Endodermal cell (in vitro differentiated cells): ENCODE results near the gene SIX2. TPM values are rescaled to one million over a fixed set of nuclear protein-coding genes. Genes with fewer than 3 reads are reported as not detected.

Source experiments
- DNase-seq: peaks from one replicate; pipeline ENCODE4 v3.0.0-alpha.2; 2017
- H3K27ac ChIP-seq: 2 replicates; pipeline ENCODE4 v1.5.1; 2013; ENCODE audit warnings: mild to moderate bottlenecking, low read depth, low read length, moderate library complexity
- H3K27me3 ChIP-seq: 2 replicates; pipeline ENCODE4 v1.6.1; 2013; ENCODE audit warnings: mild to moderate bottlenecking, low read length, moderate library complexity; ENCODE audit not compliant: insufficient read depth, control insufficient read depth, poor library complexity, severe bottlenecking
- H3K36me3 ChIP-seq: 2 replicates; pipeline ENCODE4 v1.7.0; 2013; ENCODE audit warnings: mild to moderate bottlenecking, low read length, moderate library complexity; ENCODE audit not compliant: control insufficient read depth, insufficient read depth
- H3K4me1 ChIP-seq: one replicate; pipeline ENCODE4 v1.7.0; 2013; ENCODE audit warnings: low read length; ENCODE audit not compliant: control insufficient read depth, insufficient read depth
- H3K4me3 ChIP-seq: 2 replicates; pipeline ENCODE4 v1.5.1; 2013; ENCODE audit warnings: mild to moderate bottlenecking, low read length, moderate library complexity
- H3K9ac ChIP-seq: 2 replicates; pipeline ENCODE4 v1.6.1; 2013; ENCODE audit warnings: mild to moderate bottlenecking, low read length, moderate library complexity; ENCODE audit not compliant: poor library complexity, severe bottlenecking; ENCODE audit errors: extremely low read depth
- H3K9me3 ChIP-seq: 2 replicates; pipeline ENCODE4 v1.6.1; 2013; ENCODE audit warnings: mild to moderate bottlenecking, low read length, moderate library complexity; ENCODE audit not compliant: control insufficient read depth
- H3K27ac Mint-ChIP-seq: 2 replicates; pipeline ENCODE4 v1.8.0; 2020; ENCODE audit warnings: mixed read lengths
- H3K27me3 Mint-ChIP-seq: 2 replicates; pipeline ENCODE4 v1.8.0; 2021; ENCODE audit warnings: mild to moderate bottlenecking, mixed read lengths; ENCODE audit not compliant: insufficient read depth
- H3K36me3 Mint-ChIP-seq: 2 replicates; pipeline ENCODE4 v1.8.0; 2020; ENCODE audit warnings: low read depth, mixed read lengths
- H3K4me1 Mint-ChIP-seq: 2 replicates; pipeline ENCODE4 v1.8.0; 2020; ENCODE audit warnings: mixed read lengths
- H3K4me3 Mint-ChIP-seq: 2 replicates; pipeline ENCODE4 v1.8.0; 2020; ENCODE audit warnings: mild to moderate bottlenecking, moderate library complexity, mixed read lengths
- H3K9me3 Mint-ChIP-seq: 2 replicates; pipeline ENCODE4 v1.8.0; 2020; ENCODE audit warnings: mild to moderate bottlenecking, mixed read lengths
- WGBS, 2 experiments: methylation state at CpG; one replicate each; pipeline versions ENCODE4 v1.1.5 to v1.1.7; 2013; ENCODE audit warnings: missing lambda C conversion rate in 2 of 2, mixed read lengths in 1 of 2; ENCODE audit not compliant: insufficient coverage in 1 of 2, insufficient read length in 1 of 2; 5-methylcytosine and 5-hydroxymethylcytosine counted together
- total RNA-seq, 2 donors: library from RNA; stranded (reverse); fragmentation: NEBNext Ultra II Directional in 1 of 2; extraction: Animal tissue kit (Norgen Biotek cat#: 25700) in 1 of 2; gene quantifications; 2 replicates in 1 of 2; 3 replicates in 1 of 2; pipeline ENCODE4 v1.2.1, GENCODE V29; 2021
- TF ChIP-seq, protein P1 (sequence below): fragments of 200-600 bp; sonication (generic); conservative IDR thresholded peaks from 2 replicates; pipeline ENCODE4 v1.5.0; 2021; ENCODE audit warnings: antibody characterized with exemption, mild to moderate bottlenecking

SIX2 gene
- total RNA-seq, 2 donors from 2014 or later, result not detected

DNA sequence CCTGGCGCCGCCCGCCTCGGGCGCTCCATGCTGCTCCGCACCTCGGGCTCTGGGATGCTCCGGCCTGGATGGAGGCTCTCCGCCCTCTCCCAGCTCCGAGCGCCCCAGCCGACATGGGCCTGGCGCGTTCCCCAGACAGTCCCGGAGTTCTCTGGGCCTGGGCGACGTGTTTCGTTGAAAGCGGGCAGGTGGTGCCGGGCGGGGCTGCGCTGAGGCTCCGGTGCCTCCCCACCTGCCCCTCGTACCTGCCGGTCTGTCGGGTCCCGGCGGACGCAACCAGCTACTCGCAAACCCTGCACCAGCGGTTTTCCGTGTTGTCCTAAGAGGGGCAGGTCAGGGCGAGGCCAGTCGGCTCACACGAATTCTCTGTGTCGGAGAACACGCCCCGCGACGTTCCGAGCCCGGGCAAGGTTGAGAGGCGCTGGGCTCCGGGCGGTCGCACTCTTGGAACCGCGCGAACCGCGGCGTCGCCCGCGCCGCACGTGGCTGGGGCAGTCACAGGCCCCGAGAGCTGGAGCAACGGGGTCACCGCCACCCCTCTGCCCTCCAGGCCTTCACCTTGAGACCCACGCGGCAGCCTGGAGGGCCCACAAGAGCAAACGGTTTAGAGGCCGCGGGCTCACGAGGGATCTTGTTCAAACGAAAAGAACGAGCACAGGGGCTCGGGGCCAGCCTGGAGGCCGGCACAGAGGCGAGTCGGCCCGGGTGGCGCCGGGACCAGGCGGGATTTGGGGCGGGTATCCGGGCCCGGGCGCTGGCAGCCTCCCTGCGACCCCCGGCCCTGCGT lies 4.2 kb upstream of the SIX2 start:
- peaks cover 4% of the 10 kb centered on the region for H3K4me1 Mint-ChIP-seq
- H3K9me3 ChIP-seq, result no peaks in the 10 kb centered on the region
- no peak overlapping the region for H3K27ac Mint-ChIP-seq
- H3K27me3 ChIP-seq, result peaks cover 100% of the 10 kb centered on the region
- H3K27ac ChIP-seq, result no peak overlapping the region
- TF ChIP-seq, protein P1, sequence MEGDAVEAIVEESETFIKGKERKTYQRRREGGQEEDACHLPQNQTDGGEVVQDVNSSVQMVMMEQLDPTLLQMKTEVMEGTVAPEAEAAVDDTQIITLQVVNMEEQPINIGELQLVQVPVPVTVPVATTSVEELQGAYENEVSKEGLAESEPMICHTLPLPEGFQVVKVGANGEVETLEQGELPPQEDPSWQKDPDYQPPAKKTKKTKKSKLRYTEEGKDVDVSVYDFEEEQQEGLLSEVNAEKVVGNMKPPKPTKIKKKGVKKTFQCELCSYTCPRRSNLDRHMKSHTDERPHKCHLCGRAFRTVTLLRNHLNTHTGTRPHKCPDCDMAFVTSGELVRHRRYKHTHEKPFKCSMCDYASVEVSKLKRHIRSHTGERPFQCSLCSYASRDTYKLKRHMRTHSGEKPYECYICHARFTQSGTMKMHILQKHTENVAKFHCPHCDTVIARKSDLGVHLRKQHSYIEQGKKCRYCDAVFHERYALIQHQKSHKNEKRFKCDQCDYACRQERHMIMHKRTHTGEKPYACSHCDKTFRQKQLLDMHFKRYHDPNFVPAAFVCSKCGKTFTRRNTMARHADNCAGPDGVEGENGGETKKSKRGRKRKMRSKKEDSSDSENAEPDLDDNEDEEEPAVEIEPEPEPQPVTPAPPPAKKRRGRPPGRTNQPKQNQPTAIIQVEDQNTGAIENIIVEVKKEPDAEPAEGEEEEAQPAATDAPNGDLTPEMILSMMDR, result no peak
- no peak overlapping the region for H3K9ac ChIP-seq
- peak overlapping the region; percentile 69 for H3K4me3 ChIP-seq
- no peaks in the 10 kb centered on the region for H3K36me3 Mint-ChIP-seq
- no peaks in the 10 kb centered on the region for H3K9me3 Mint-ChIP-seq
- H3K4me1 ChIP-seq, result peaks cover 2% of the 10 kb centered on the region
- peak; percentile 80 for DNase-seq
- peaks cover 94% of the 10 kb centered on the region for H3K27me3 Mint-ChIP-seq
- 2 to 3% methylated on average over 16 to 83 of the region's 83 CpGs for WGBS, 2 experiments
- H3K36me3 ChIP-seq, result no peaks in the 10 kb centered on the region
- peak overlapping the region; percentile 21 for H3K4me3 Mint-ChIP-seq

DNA sequence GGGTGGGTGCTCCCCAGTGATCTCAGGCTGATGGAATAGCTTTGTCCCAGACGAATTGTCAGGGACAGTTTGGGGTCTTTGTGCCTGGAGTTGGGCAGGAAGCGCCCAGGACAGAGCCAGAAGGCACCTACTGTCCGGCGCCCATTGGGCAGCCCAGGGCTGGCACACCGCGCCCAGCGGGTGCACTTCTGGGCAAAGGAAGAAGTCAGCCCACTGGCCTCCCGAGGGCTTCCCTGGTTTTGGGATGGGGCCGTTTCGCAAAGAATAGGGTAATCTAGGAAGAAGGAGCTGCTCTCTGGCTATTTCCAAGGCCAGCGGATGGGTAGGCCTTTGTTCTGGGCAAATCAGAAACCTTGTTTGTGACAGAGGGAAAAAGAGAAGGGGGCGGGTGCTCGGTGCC lies 3.5 kb upstream of the SIX2 start:
- H3K9me3 Mint-ChIP-seq, result no peaks in the 10 kb centered on the region
- Histone ChIP-seq H3K9ac (no peak overlapping the region), H3K4me3 (no peak overlapping the region), H3K4me1 (peaks cover 4% of the 10 kb centered on the region), H3K27me3 (peaks cover 100% of the 10 kb centered on the region), H3K36me3 (no peaks in the 10 kb centered on the region), H3K27ac (no peak overlapping the region), H3K9me3 (no peaks in the 10 kb centered on the region)
- peak overlapping the region; percentile 21 for H3K4me3 Mint-ChIP-seq
- peaks cover 9% of the 10 kb centered on the region for H3K4me1 Mint-ChIP-seq
- no peak overlapping the region for H3K27ac Mint-ChIP-seq
- TF ChIP-seq, protein P1, result no peak
- no peaks in the 10 kb centered on the region for H3K36me3 Mint-ChIP-seq
- DNase-seq, result no peak
- WGBS, 2 experiments, result 21 to 27% methylated on average over 11 to 13 of the region's 13 CpGs
- H3K27me3 Mint-ChIP-seq, result peaks cover 94% of the 10 kb centered on the region

DNA sequence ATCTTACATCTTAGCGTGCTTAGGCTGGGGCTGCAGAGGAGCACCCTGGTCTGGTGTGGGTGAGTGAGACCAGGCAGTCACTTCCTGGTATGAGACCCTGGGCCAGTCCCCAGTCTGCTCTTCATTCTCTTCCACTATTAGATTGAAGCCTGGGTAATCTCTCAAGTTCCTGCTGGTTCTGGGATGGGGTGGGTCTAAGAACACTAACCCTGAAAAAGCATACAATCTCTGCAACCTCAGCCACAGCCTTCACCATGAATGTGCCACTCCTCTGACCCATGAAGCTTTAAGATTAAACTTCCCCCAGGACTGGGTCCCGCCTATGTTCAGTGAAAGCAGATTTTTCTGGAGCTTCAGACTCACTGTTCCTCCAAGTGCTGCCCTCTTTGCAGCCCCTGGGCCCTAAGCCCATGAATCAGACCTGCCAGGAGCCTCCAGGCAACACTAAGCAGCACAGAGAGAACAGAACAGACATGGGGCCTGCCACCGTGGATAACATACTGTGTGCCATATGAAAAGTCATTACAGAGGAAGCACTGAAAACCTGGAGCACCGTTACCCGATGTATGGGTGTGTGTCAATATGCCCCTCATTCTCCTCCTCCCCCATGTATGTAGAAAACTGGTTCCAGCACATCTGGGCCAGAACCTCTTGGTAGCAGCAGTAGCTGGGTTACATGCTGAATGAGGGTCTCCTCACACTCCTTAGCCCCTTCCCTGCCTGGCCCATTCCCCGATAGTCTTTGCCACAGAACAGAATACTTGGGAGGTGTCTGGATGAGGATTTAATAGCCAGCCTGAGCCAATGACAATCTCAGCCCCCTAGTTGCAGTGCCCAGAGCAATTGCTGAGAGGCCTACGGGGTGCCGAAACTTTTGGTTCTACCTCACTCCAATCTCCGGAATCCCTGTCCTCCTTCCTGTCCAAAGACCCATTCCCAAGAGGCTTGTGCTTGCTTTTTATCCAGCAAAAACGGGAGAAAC lies 2.7 kb upstream of the SIX2 start:
- DNase-seq, result no peak
- Histone ChIP-seq H3K9me3 (no peaks in the 10 kb centered on the region), H3K36me3 (no peaks in the 10 kb centered on the region), H3K9ac (no peak overlapping the region), H3K27me3 (peaks cover 100% of the 10 kb centered on the region), H3K4me1 (peaks cover 4% of the 10 kb centered on the region), H3K4me3 (no peak overlapping the region), H3K27ac (no peak overlapping the region)
- H3K4me1 Mint-ChIP-seq, result peaks cover 10% of the 10 kb centered on the region
- 55% methylated on average over 9 to 10 of the region's 10 CpGs for WGBS, 2 experiments
- H3K4me3 Mint-ChIP-seq, result no peak overlapping the region
- H3K9me3 Mint-ChIP-seq, result no peaks in the 10 kb centered on the region
- no peaks in the 10 kb centered on the region for H3K36me3 Mint-ChIP-seq
- peaks cover 94% of the 10 kb centered on the region for H3K27me3 Mint-ChIP-seq
- no peak overlapping the region for H3K27ac Mint-ChIP-seq
- TF ChIP-seq, protein P1, result no peak
